Psoas muscle (tissue), 8 donors: Measurements from ENCODE around the gene P2RX2. TPM values are rescaled to one million over a fixed set of nuclear protein-coding genes. Genes with fewer than 3 reads are reported as not detected.

Experiments
- ATAC-seq, 4 donors: fragments of 200-7000 bp; cut with Tn5 transposase; one replicate each; pipeline ENCODE4 v1.9.1; 2020; ENCODE audit warnings: moderate library complexity in 3 of 4, mild to moderate bottlenecking in 2 of 4
- DNase-seq, 2 donors: peaks; one replicate each; pipeline ENCODE4 v3.0.0-alpha.2; 2020
- H3K27ac ChIP-seq: fragments of 200-600 bp; one replicate; pipeline ENCODE4 v1.8.0; 2022
- H3K27me3 ChIP-seq, 3 donors: fragments of 200-600 bp in 1 of 3; one replicate each; pipeline versions ENCODE4 v1.6.1 to v1.8.0; 2013 to 2022; ENCODE audit warnings: low read length in 2 of 3, mild to moderate bottlenecking in 2 of 3, moderate library complexity in 1 of 3; ENCODE audit not compliant: insufficient read depth in 3 of 3
- H3K36me3 ChIP-seq, 2 donors: fragments of 200-600 bp in 1 of 2; one replicate each; pipeline versions ENCODE4 v1.6.1 to v1.8.0; 2013 to 2022; ENCODE audit warnings: low read depth in 1 of 2, mild to moderate bottlenecking in 1 of 2, moderate library complexity in 1 of 2; ENCODE audit not compliant: insufficient read depth in 1 of 2
- H3K4me1 ChIP-seq: fragments of 200-600 bp; one replicate; pipeline ENCODE4 v1.8.0; 2022
- H3K4me3 ChIP-seq: fragments of 200-600 bp; one replicate; pipeline ENCODE4 v1.8.0; 2022; ENCODE audit warnings: mild to moderate bottlenecking
- H3K9me3 ChIP-seq: fragments of 200-600 bp; one replicate; pipeline ENCODE4 v1.8.0; 2022
- WGBS, 3 donors: extraction: QIAGEN DNeasy Blood & Tissue Kit; methylation state at CpG; one replicate each; pipeline versions ENCODE4 v1.1.6 to v1.1.7; 2013; 5-methylcytosine and 5-hydroxymethylcytosine counted together
- intact Hi-C, 2 donors: fragments of 100-400 bp; cut with DNase I; formaldehyde crosslinking; loops; one replicate each; pipeline versions ENCODE4 v1.11.0 to v1.14.2; 2022
- polyA plus RNA-seq, 3 donors: library from polyadenylated mRNA; stranded (reverse); fragments of 200-250 nt; gene quantifications; one replicate each; pipeline ENCODE4 v1.2.3, GENCODE V29; 2013
- total RNA-seq, 4 donors: library from RNA; stranded (reverse); fragmentation: NEBNext Ultra II Directional in 2 of 4; extraction: Animal tissue kit (Norgen Biotek cat#: 25700) in 2 of 4; gene quantifications; one replicate each; pipeline versions ENCODE4 v1.2.1 to v1.2.4, GENCODE V29; 2021 to 2023
- TF ChIP-seq, protein P1 (sequence below): fragments of 200-600 bp; IDR thresholded peaks from one replicate; pipeline ENCODE4 v1.8.0; 2022; ENCODE audit warnings: antibody characterized with exemption
- donor health status: healthy with polysubstance abuse.
- donor health status: DM: no; HTN: no; CAD: no; lungs with moderate emphysema.
- donor health status: Bipolar disorder and iron deficiency.
- donor health status: healthy.
- donor health status: DM: yes; HTN: yes; CAD: no.
- donor health status: DM: no; HTN: no; CAD: no.
- donor health status: DM: no; HTN: no; CAD: no.
- donor health status: DM: yes; HTN: yes; CAD: no.

Gene P2RX2
- total and polyA plus RNA-seq, 7 donors: 0.01 TPM; not detected in 6

DNA sequence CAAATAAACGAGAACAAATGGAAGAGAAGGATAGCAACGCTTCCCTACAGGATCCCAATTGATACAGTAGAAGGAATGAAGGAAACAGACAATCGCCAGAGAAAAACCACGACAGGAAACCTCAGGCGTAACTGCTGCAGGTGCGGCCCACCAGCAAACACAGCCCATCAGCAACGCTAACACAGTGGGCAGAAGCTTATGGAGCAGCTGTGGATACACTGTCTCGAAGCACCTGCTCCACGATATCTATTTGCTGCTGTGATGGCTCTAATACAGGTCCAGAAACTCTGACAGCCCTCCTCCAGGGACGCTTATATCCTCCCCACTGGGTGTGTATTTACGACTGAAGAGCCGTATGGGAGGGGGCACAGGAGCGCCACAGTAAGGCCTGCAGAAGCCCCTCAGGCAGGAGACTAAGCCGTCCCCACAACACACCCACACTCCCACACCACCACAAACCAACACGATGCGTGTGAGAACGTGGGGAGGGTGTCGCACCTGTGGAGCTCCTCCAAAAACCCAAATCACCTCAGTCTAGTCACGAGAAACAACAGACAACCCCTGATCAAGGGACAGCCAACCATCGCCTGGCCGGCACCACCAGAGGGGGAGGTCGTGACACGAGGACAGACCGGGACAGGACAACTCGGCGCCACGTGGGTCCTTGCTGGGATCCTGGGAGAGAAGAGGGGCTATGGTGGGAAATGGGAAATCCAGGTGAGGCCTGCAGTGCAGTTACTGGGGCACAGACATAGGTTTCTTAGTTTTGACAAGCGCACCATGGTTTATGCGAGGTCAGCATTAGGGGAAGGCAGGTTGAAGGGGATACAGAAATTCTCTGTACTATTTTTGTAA is 44.6 kb downstream of the P2RX2 start:
- Histone ChIP-seq H3K9me3 (no peaks in the 10 kb centered on the region), H3K27me3 (no peaks in the 10 kb centered on the region), H3K4me1 (no peaks in the 10 kb centered on the region), H3K4me3 (no peak overlapping the region), H3K27ac (no peak overlapping the region), H3K36me3 (peaks cover 0 to 100% of the 10 kb centered on the region in 2 donors)
- WGBS, 3 donors: 88 to 90% (median 89%) methylated on average over 29 of the region's 29 CpGs
- DNase-seq (no peak), ATAC-seq (no peak)
- intact Hi-C loops: no loop called here
- TF ChIP-seq, protein P1, sequence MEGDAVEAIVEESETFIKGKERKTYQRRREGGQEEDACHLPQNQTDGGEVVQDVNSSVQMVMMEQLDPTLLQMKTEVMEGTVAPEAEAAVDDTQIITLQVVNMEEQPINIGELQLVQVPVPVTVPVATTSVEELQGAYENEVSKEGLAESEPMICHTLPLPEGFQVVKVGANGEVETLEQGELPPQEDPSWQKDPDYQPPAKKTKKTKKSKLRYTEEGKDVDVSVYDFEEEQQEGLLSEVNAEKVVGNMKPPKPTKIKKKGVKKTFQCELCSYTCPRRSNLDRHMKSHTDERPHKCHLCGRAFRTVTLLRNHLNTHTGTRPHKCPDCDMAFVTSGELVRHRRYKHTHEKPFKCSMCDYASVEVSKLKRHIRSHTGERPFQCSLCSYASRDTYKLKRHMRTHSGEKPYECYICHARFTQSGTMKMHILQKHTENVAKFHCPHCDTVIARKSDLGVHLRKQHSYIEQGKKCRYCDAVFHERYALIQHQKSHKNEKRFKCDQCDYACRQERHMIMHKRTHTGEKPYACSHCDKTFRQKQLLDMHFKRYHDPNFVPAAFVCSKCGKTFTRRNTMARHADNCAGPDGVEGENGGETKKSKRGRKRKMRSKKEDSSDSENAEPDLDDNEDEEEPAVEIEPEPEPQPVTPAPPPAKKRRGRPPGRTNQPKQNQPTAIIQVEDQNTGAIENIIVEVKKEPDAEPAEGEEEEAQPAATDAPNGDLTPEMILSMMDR: no peak

DNA sequence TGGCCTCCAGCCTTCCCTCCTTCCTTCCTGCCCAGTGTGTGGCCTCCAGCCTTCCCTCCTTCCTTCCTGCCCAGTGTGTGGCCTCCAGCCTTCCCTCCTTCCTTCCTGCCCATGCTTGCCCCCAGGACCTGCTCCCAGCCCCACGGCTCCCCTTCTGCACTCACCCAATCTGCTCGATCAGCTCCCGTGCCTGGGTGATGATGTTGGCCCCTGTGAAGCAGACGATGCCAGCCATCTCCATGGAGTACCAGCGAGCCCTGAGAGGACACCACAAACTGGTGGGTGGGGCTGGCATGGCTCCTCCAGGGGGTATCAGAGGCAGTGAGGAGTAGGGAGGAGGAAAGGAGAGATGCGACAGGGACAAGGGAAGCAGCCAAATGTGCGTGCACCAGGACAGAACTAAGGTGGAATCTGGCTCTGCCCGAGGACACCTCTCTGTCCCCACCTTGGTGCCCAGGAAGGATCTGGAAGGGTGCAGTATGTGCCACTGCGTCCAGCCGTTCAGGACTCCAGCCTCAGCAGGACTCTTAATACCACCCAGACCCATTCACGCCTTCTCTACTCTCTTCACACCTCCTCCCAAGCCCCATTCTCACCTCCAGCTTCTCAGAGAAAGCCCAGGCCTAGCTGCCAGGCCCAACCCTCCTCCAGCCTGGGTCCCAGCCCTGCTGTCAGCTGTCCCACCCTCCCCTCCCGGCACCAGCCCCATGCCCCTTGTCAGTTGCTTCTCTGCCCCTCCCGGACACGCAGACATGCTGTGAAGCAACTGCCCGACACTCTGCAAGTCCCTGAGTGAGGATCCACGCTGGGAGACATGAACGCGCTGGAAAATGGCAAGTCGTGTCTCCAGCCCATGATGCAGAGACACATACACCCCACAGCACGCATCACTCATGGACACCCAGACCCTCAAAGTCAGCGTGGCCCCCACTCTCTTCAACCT is 45.9 kb downstream of the P2RX2 start:
- 86 to 91% (median 90%) methylated on average over 21 of the region's 21 CpGs for WGBS, 3 donors
- no peaks in the 10 kb centered on the region for H3K4me1 ChIP-seq
- intact Hi-C loops: no loop called here
- H3K27ac ChIP-seq: no peak overlapping the region
- H3K4me3 ChIP-seq: no peak overlapping the region
- TF ChIP-seq, protein P1: no peak
- DNase-seq (no peak), ATAC-seq (no peak)
- no peaks in the 10 kb centered on the region for H3K9me3 ChIP-seq
- H3K36me3 ChIP-seq: peaks cover 0 to 99% of the 10 kb centered on the region in 2 donors
- no peaks in the 10 kb centered on the region for H3K27me3 ChIP-seq

DNA sequence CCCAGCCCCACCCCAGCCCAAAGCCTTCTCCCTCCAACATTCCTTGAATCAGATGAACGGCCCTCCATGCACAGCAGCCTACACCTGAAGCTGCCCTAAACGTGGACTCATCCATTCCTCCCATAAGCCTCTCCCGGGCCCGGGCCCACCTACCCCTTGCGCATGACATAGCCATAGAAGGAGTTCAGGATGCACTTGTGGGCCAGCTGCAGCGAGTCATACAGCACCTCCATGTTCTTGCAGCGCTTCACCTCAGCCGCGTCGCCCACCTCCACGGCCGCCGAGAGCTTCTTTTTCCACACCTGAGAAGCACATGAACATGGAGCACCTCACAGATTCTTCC is 46.5 kb downstream of the P2RX2 start:
- DNase-seq: no peak
- Histone ChIP-seq H3K4me3 (no peak overlapping the region), H3K36me3 (peaks cover 0 to 99% of the 10 kb centered on the region in 2 donors), H3K4me1 (no peaks in the 10 kb centered on the region), H3K9me3 (no peaks in the 10 kb centered on the region), H3K27me3 (no peaks in the 10 kb centered on the region), H3K27ac (no peak overlapping the region)
- TF ChIP-seq, protein P1: no peak
- no peak for ATAC-seq
- intact Hi-C loops: no loop called here
- 93 to 98% (median 96%) methylated on average over 13 of the region's 13 CpGs for WGBS, 3 donors

DNA sequence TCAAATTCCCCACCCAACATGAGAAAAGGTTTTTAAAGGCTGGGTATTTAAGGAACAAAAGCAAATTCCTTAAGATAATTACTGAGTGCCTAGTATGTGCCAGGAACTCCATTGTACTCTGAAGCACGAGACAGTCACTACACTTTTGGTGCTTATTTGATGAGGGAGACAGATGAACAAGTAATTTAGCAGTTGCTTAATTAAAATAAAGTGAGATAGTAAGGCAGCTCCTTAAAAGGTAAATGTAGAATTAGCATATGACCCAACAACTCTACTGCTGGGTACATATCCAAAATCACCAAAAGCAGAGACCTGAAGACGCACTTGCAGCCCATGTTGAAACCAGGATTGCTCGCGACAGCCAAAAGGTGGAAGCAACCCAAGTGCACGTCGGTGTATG is 47.2 kb downstream of the P2RX2 start:
- no peaks in the 10 kb centered on the region for H3K4me1 ChIP-seq
- TF ChIP-seq, protein P1: no peak
- H3K36me3 ChIP-seq: peaks cover 0 to 97% of the 10 kb centered on the region in 2 donors
- DNase-seq (no peak), ATAC-seq (no peak)
- H3K27me3 ChIP-seq: no peaks in the 10 kb centered on the region
- H3K4me3 ChIP-seq: no peak overlapping the region
- 87 to 97% (median 95%) methylated on average over 6 of the region's 6 CpGs for WGBS, 3 donors
- no peak overlapping the region for H3K27ac ChIP-seq
- intact Hi-C loops: no loop called here
- no peaks in the 10 kb centered on the region for H3K9me3 ChIP-seq
